ENCODE data around the gene TGFBRAP1. TPM values are rescaled to one million over a fixed set of nuclear protein-coding genes. Genes with fewer than 3 reads are reported as not detected.
"Not testable (repeated sequence)": the region's sequence is repeated elsewhere in the genome, so short reads cannot be mapped to it uniquely, and the experiment has no call there.

TGFBRAP1 gene
- total RNA-seq, 3 donors from 2014 or later (not counting 1 experiment from before 2014, with no cell fraction given) = 22.7 to 31.8 (median 27.7) TPM

- H3K27me3 Mint-ChIP-seq (ENCODE audit: low read depth in 2 of 2) = no peaks in the 10 kb centered on the region
- Histone ChIP-seq H3K27me3 (ENCODE audit: control insufficient read depth, insufficient read depth, low read length) (no peaks in the 10 kb centered on the region), H3K9me3 (ENCODE audit: control insufficient read depth, insufficient read depth, low read length) (no peaks in the 10 kb centered on the region), H3K27ac (ENCODE audit: low read length) (no peak overlapping the region), H3K4me3 (ENCODE audit: low read length) (no peak overlapping the region), H3K36me3 (ENCODE audit: control insufficient read depth, insufficient read depth, low read length) (no peaks in the 10 kb centered on the region), H3K4me1 (ENCODE audit: control insufficient read depth, insufficient read depth, low read length) (no peaks in the 10 kb centered on the region)
- no peaks in the 10 kb centered on the region for H3K4me1 Mint-ChIP-seq
- no peak overlapping the region for H3K4me3 Mint-ChIP-seq
- intact Hi-C loops (cut with micrococcal nuclease) = no loop called here
- no peaks in the 10 kb centered on the region for H3K9me3 Mint-ChIP-seq
- ATAC-seq (no peak), DNase-seq (no peak)
- no peaks in the 10 kb centered on the region for H3K36me3 Mint-ChIP-seq
- no peak for TF ChIP-seq CTCF (IDR thresholded peaks at IDR 0.05)
- no peak overlapping the region for H3K27ac Mint-ChIP-seq
- WGBS (ENCODE audit: insufficient coverage) = 98% methylated on average over 2 of the region's 2 CpGs
Observed at GRCh38 chr2:105255979-105256378, 73.6 kb downstream of the TGFBRAP1 start.

- WGBS (ENCODE audit: insufficient coverage) = 90% methylated on average over 5 of the region's 5 CpGs
- no peaks in the 10 kb centered on the region for H3K27me3 Mint-ChIP-seq (ENCODE audit: low read depth in 2 of 2)
- ATAC-seq = no peak
- Histone ChIP-seq H3K4me1 (ENCODE audit: control insufficient read depth, insufficient read depth, low read length) (no peaks in the 10 kb centered on the region), H3K27ac (ENCODE audit: low read length) (no peak overlapping the region), H3K36me3 (ENCODE audit: control insufficient read depth, insufficient read depth, low read length) (no peaks in the 10 kb centered on the region), H3K4me3 (ENCODE audit: low read length) (no peak overlapping the region), H3K27me3 (ENCODE audit: control insufficient read depth, insufficient read depth, low read length) (no peaks in the 10 kb centered on the region), H3K9me3 (ENCODE audit: control insufficient read depth, insufficient read depth, low read length) (no peaks in the 10 kb centered on the region)
- H3K4me3 Mint-ChIP-seq = no peak overlapping the region
- H3K27ac Mint-ChIP-seq = no peak overlapping the region
- H3K36me3 Mint-ChIP-seq = no peaks in the 10 kb centered on the region
- no peaks in the 10 kb centered on the region for H3K9me3 Mint-ChIP-seq
- H3K4me1 Mint-ChIP-seq = no peaks in the 10 kb centered on the region
- TF ChIP-seq CTCF (IDR thresholded peaks at IDR 0.05) = no peak
- intact Hi-C loops (cut with micrococcal nuclease) = no loop called here
- DNase-seq = no peak
Observed at GRCh38 chr2:105254531-105255210, 74.9 kb downstream of the TGFBRAP1 start.

DNA sequence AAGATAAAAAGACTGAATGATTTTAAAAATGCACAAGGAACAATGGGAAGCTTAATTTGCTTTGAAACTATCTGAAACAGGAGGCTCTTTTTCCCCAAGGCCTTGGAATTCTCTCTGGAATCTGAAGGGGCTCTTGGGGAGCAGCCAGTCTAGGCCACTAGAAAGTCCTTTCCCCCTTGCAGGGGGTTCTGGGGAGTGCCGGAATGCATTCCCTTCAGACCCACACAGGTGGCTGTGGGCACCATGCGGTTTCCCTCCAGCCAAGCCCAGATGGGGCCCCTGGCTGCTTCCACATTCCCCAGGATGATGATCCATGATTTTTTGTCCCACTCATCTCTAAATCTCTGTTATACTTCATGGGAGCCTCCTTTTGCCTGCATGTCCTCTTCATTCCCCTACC lies 77.3 kb downstream of the TGFBRAP1 start:
- no peaks in the 10 kb centered on the region for H3K27me3 Mint-ChIP-seq (ENCODE audit: low read depth in 2 of 2)
- H3K4me3 Mint-ChIP-seq = no peak overlapping the region
- DNase-seq = no peak
- Histone ChIP-seq H3K27me3 (ENCODE audit: control insufficient read depth, insufficient read depth, low read length) (no peaks in the 10 kb centered on the region), H3K27ac (ENCODE audit: low read length) (no peak overlapping the region), H3K4me1 (ENCODE audit: control insufficient read depth, insufficient read depth, low read length) (no peaks in the 10 kb centered on the region), H3K4me3 (ENCODE audit: low read length) (no peak overlapping the region), H3K9me3 (ENCODE audit: control insufficient read depth, insufficient read depth, low read length) (no peaks in the 10 kb centered on the region), H3K36me3 (ENCODE audit: control insufficient read depth, insufficient read depth, low read length) (no peaks in the 10 kb centered on the region)
- ATAC-seq = no peak
- WGBS (ENCODE audit: insufficient coverage) = 96% methylated on average over 2 of the region's 2 CpGs
- H3K36me3 Mint-ChIP-seq = no peaks in the 10 kb centered on the region
- no peaks in the 10 kb centered on the region for H3K4me1 Mint-ChIP-seq
- H3K27ac Mint-ChIP-seq = no peak overlapping the region
- H3K9me3 Mint-ChIP-seq = no peaks in the 10 kb centered on the region
- intact Hi-C loops (cut with micrococcal nuclease) = no loop called here
- TF ChIP-seq CTCF (IDR thresholded peaks at IDR 0.05) = no peak

DNA sequence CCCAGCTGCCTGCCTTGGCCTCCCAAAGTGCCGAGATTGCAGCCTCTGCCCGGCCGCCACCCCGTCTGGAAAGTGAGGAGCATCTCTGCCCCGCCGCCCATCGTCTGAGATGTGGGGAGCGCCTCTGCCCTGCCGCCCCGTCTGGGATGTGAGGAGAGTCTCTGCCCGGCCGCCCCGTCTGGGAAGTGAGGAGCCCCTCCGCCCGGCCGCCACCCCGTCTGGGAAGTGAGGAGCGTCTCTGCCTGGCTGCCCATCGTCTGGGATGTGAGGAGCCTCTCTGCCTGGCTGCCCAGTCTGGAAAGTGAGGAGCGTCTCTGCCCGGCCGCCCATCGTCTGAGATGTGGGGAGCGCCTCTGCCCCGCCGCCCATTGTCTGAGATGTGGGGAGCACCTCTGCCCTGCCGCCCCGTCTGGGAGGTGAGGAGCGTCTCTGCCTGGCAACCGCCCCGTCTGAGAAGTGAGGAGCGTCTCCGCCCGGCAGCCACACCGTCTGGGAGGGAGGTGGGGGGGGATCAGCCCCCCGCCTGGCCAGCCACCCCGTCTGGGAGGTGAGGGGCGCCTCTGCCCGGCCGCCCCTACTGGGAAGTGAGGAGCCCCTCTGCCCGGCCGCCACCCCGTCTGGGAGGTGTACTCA lies 78.4 kb downstream of the TGFBRAP1 start:
- H3K36me3 Mint-ChIP-seq; H3K9me3 Mint-ChIP-seq; H3K4me3 Mint-ChIP-seq; intact Hi-C loops (cut with micrococcal nuclease); H3K4me3 ChIP-seq (ENCODE audit: low read length); H3K4me1 Mint-ChIP-seq; H3K36me3 ChIP-seq (ENCODE audit: control insufficient read depth, insufficient read depth, low read length); H3K27ac Mint-ChIP-seq; ATAC-seq; H3K27me3 ChIP-seq (ENCODE audit: control insufficient read depth, insufficient read depth, low read length); H3K9me3 ChIP-seq (ENCODE audit: control insufficient read depth, insufficient read depth, low read length); H3K27ac ChIP-seq (ENCODE audit: low read length); DNase-seq; H3K27me3 Mint-ChIP-seq (ENCODE audit: low read depth in 2 of 2); H3K4me1 ChIP-seq (ENCODE audit: control insufficient read depth, insufficient read depth, low read length): not testable (repeated sequence)
- WGBS (ENCODE audit: insufficient coverage) = 94% methylated on average over 37 of the region's 43 CpGs

Data from natural killer cell (primary cell).